Dedifferentiated amniotic fluid mesenchymal stem cell (primary cell): ENCODE results near the gene ZSCAN22.
"Not testable (repeated sequence)": the region's sequence is repeated elsewhere in the genome, so short reads cannot be mapped to it uniquely, and the experiment has no call there.

Experiments used
- DNase-seq: peaks from one replicate; pipeline ENCODE4 v3.0.0-alpha.2; 2016; ENCODE audit errors: extremely low spot score

The ZSCAN22 gene

GRCh38 chr19:58326914-58327726 is at the start of gene ZSCAN22:
Gene ZSCAN22 (plus strand): TSS chr19:58326994. CDS start chr19:58334803, 7,809 bp downstream.
- DNase-seq: peak; percentile 95

- no peak for DNase-seq
Observed at GRCh38 chr19:58277197-58277596, 49.6 kb upstream of the ZSCAN22 start.

GRCh38 chr19:58277748-58278540 is 48.9 kb upstream of the ZSCAN22 start:
- peak; percentile 48 for DNase-seq

DNA sequence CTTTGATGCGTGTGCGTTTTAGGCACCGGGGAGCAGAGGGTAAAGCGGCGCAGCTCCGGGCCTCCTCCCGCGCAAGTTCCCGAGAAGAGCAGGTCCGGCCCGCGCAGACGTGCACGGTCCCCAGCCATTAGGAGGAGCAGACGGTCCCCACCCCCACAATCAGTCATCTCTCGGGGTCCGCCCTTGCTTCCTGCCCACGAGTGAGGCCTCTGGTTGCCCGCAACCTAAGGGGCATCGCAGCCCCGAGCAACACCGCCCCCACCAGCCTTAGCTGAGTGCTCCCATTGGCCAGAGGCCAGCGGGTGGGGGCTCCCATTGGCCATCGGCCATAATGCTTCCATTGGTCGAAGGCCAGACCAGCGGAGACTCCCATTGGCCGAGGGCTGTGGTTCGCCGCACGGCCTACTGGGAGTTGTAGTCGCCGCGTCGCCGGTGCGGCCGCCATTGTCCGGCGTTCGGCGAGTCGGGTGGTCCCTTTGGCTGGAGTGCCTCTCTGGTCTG is 48.2 kb upstream of the ZSCAN22 start, which contains the start of gene ZNF8:
Gene ZNF8, plus strand, starts transcription at position 415 of the 501 bp plus-strand sequence. CDS start 127 bp downstream, outside the sequence.
- DNase-seq: peak; percentile 96

DNA sequence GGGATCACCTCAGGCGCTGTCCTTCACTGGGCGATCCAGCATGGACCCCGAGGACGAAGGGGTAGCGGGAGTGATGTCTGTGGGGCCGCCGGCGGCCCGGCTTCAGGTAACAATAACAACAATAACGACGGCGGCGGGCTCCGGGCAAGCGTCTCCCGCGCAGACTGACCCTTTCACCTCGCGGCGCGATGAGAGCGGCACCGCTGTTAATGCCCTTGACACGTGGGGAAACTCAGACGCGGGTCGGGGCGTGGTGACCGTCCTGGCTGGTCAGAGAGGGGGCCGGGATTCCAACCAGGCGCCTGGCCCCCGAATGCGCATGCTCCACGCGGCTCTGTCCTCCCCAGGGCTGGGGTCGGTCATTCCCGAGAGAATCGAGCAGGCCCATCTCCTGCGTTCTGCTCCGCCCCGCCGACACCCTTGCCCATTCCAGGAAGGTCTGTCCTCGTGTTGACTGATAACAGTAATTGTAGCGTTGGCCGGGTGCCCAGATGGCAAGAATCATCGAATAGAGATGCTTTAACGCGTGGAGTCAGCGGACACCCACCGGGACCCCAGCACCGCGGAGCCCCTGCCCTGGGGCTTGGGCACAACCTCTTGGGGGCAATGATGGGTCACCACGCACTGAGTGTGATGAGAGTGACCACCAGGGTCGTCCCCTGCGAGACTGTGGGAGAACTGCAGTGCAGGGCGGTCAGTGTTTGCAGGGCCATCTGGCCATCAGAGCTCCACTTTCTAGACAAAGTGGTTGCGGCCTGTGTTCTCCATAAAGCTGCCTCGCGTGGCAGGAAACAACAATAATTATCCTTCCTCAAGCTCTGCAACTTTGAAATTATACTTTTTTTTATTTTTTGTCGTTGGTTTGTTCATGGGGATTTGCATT is 47.5 kb upstream of the ZSCAN22 start:
- peak; percentile 29 for DNase-seq

GRCh38 chr19:58279925-58280316 is 46.9 kb upstream of the ZSCAN22 start:
- DNase-seq: no peak

DNA sequence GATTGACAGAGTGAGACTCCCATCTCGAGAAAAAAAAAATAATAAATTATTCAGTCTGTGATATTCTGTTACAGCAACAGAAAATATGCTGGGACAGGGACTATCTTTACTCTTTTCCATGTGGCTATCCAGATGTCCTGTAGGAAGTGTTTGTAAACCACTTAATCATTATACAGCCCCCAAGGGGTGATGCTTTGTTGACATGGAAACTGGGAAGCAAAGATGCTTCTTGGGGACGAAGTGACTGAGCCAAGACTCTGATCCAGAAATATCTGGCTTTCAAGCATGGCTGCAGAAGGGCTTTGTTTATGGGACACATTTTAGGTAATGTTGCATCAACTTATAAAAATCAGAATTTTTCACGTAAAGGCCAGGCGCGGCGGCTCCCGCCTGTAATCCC is 42.6 kb upstream of the ZSCAN22 start:
- DNase-seq: no peak

DNA sequence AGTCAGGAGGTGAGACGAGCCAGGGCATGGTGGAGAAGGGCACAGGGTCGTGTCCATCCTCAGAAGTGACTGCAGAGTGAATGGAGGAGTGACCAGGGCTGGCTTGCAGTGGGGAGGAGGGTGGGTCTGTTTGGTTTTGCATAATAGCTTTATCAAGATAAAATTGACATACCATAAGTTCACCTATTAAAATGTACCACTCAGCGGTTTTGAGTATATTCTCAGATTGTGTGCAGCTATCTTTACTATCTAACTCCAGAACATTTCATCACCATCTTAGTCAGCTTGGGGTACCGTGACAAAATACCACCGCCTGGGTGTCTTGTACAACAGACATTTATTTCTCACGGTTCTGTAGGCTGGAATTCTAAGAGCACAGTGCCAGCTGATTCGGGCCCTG is 34.9 kb upstream of the ZSCAN22 start:
- DNase-seq: no peak

DNA sequence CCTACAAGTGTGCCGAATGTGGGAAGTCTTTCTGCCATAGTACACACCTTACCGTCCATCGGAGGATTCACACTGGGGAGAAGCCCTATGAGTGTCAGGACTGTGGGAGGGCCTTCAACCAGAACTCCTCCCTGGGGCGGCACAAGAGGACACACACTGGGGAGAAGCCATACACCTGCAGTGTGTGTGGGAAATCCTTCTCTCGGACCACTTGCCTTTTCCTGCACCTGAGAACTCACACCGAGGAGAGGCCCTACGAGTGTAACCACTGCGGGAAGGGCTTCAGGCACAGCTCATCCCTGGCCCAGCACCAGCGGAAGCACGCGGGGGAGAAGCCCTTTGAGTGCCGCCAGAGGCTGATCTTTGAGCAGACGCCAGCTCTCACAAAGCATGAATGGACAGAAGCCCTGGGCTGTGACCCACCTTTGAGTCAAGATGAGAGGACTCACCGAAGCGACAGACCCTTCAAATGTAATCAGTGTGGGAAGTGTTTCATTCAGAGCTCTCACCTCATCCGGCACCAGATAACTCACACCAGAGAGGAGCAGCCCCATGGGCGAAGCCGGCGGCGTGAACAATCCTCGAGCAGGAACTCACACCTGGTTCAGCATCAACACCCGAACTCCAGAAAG is 31.9 kb upstream of the ZSCAN22 start:
- DNase-seq: no peak

- no peak for DNase-seq
Observed at GRCh38 chr19:58296104-58296503, 30.7 kb upstream of the ZSCAN22 start.

- DNase-seq: no peak
Observed at GRCh38 chr19:58300620-58301019, 26.2 kb upstream of the ZSCAN22 start.

GRCh38 chr19:58304255-58304654 is 22.5 kb upstream of the ZSCAN22 start:
- DNase-seq: no peak

DNA sequence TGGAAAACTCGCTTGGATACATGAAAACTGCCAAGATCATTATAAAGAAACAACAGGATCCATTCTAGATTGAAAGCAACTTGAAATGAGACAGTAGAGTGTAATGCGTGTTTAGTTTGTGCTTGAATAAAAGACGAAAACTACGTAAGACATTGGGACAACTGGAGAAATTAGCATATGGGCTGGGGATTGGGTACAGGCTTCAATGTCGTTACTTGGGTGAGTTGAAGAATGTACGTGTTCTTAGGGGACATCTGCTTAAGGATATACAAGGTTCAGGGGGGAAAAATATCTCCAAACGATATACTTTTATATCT is 22.1 kb upstream of the ZSCAN22 start:
- no peak for DNase-seq

DNA sequence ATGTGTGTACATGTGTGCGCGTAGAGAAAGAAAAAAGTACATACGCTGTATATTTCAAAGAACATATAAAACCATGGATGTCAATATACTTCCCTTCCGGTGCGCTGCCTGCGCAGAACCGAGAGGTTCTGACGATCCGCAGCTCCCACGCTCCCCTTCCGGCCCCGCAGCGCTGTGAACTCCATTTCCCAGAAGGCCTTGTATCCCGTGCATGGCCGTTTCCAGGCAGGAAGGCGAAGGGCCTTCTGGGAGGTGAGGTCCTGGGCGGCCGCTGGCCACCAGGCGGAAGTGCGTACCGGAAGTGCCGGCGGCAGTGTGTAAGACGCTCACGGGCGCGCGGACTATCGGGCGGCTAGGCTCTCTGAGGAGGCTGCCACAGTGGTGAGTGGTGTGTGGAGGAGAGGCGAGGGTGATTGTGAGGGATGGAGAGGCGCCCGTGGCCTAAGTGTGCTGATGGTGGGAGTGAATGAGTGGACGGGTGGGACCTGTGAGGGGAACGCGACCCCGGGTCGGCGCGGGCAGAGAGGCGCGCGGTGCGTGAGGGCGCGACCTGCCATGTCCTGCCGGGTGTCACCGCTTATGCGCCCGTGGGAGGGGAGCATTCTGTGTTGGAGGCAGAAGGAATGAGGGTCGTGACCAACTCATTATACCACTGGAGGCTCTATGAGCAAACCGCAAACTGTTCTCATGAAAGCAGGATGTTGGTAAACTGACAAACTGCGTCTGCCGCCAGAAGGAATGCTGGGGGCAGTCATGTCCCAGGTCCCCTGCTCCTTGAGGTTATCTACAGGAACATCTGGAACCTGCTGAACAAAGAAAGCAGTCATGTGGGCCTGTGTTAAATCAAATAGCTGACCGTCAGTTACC is 21.5 kb upstream of the ZSCAN22 start, which contains the start of gene ERVK3-1:
Gene ERVK3-1, plus strand, starts transcription at position 313 of the 867 bp plus-strand sequence. CDS start 6,792 bp downstream, outside the sequence.
- DNase-seq: peak; percentile 98

DNA sequence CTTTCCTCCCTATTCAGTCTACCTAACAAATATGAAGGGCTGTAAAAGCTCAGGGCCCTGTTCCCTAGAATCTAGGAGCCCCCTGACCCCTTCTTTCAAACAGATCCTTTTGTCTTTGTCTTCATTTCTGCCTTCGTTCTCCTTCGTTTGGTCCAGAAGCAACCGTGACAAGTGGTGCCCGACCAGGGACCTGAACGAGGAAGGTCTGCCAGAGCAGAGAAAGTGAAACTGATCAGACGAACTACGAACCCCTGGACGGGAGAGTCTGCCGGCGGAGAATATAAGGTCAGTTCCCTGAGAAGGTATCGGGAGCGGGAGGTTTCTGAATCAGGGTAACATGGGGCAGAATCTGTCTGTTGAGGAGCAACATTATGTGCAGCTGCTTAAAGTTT is 20.9 kb upstream of the ZSCAN22 start:
- no peak for DNase-seq

GRCh38 chr19:58307736-58308135 is 19.1 kb upstream of the ZSCAN22 start:
- DNase-seq: no peak

DNA sequence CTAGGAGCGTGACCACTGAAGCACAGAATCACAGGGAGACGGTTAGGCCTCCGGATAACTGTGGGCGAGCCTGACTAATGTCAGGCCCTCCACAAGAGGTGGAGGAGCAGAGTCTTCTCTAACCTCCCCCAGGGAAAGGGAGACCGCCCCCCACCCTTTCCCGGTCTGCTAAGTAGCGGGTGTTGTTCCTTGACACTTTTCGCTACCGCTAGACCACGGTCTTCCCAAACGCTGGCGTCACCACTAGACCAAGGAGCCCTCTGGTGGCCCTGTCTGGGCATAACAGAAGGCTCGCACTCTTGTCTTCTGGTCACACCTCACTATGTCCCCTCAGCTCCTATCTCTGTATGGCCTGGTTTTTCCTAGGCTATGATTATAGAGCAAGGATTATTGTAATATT is 16.1 kb upstream of the ZSCAN22 start:
- DNase-seq: not testable (repeated sequence)

DNA sequence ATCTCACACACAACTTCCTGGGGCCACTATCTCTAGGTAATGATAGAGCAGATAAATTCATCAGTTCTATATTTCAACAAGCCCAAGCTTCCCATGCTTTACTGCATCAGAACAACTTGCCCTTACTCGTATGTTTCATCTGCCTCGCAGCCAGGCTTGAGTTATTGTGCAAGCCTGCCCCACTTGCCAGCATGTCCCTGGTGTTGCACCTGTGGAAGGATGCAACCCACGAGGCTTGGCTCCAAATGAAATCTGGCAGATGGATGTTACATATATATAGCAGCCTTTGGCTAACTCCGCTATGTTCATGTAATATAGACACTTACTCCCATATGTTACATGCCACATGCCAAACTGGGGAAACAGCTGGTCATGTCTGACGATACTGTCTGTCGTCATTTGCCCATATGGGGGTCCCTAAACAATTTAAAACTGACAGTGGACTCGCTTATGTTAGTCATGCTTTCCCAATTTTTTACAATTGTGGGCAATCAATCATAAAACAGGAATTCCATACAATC is 15.4 kb upstream of the ZSCAN22 start:
- DNase-seq: no peak

DNA sequence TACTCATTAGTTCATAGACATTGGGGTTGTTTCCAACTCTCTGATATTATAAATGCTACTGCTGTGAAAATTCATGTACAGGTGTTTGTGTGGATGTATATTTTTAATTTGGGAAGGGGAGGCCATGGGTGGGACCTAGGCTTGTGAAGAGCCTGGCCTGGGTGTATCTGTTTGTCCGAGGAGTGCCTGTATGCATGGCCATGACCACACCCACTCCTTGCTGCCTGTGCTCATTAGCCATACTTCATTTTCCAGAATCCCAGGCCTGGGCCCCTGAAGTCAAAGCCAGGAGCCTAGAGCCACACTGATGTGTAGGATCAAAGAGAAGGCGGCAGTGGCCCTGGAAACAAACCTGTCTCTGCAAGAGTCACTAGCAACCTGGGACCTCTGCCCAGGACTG is 11.2 kb upstream of the ZSCAN22 start:
- no peak for DNase-seq

DNA sequence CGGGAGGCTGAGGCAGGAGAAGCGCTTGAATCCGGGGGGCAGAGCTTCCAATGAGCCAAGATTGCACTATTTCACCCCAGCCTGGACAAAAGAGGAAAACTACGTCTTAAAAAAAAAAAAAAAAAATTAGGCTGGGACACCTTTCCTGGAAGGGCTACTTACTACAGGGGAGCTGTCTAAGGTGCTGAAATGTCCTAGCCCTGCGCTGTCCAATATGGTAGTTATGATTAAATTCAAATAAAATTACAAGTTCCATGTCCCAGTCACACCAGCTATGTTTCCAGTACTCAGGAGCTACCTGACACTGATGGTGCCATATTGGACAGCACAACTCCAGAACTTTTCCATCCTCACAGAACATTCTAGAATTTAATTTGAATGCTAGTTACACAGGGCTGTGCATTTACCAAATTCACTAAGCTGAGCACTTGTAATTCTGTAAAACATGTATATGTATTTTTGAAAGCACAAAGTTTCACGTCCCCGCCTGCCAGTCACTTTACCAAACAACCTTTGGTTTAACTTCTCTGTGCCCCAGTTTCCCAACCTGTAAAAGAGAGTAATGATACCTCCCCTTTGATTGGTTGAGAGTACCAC is 9.2 kb upstream of the ZSCAN22 start:
- DNase-seq: no peak
